Measurements from ENCODE around the gene L1CAM.

Gene L1CAM

GRCh38 chrX:153903238-153903980 lies 17.4 kb upstream of the L1CAM start:
- no peak for DNase-seq

DNA sequence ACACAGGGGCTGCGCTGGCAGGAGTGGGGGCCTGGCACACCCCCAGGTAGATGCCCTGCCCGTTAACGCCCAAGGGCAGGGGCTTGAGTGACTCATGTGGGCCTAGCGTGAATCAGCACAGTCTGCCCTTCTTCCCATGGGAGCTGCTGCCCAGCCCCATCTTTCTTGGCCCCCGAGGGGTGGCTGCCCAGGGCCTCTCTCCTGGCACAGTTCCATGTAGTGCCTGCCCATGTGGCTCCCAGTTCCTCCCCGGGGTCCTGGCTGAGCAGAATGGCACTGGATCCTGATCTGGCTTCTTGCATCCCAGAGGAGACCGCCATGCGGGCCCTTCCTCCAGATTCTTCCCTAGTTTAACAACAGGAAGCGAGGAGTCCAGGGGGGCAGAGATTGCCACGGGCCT lies 16.4 kb upstream of the L1CAM start:
- no peak for DNase-seq

DNA sequence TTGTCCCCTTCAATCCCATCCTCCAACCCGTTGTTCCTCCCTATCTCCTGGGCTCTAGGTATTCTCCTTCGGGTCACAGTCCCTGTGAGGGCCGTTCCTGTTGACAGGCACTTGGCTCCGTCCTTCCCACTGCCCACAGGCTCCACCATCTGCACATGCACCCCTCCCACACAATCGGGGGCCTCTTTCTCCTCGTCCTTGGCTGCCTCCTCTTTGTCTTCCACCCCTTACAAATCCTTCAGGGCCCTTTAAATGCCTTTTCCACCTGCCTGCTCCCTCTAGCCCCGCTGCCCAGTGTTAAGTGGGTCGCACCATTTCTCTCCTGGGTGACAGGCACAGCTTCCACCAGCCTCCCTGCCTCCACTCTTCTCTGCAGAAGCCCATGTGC lies 15.8 kb upstream of the L1CAM start:
- DNase-seq: no peak

GRCh38 chrX:153900831-153901752 lies 15.1 kb upstream of the L1CAM start:
- peak; percentile 35 for DNase-seq

DNA sequence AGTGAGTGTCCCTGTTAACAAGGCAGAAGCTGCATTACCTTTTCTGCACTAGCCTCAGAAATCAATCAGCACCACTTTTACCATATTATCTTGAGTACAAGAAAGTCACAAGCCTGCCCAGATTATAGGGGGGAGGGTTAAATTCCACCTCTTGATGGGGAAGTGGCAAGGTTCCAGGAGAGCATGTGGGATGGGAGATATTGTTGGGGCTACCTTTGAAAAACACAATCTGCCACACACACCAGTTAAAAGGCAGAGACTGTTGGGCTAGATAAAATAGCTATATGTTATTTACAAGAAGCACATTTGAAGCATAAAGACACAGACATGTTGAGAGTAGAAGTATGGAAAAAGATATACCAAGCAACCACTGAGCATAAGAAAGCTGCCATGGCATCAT lies 11.9 kb upstream of the L1CAM start:
- DNase-seq: no peak

DNA sequence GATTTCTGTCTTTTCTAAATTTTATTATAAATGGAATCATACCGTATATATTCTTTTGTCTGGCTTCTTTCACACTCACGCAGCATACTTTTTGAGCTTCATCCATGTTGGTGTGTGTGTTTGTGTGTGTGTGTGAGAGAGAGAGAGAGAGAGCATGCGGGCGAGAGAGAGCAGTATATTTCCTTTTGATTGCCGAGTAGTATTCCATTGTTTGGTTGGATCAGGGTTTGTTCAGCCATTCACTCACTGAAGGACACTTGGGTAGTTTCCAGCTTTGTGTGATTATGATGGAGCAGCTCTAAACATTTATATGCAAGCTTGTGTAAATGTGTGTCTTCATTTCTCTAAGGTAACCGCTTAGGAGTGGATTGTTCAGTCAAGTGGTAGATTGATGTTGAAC lies 3.1 kb upstream of the L1CAM start:
- DNase-seq: no peak

GRCh38 chrX:153888344-153888743 lies 2.4 kb upstream of the L1CAM start:
- DNase-seq: no peak

DNA sequence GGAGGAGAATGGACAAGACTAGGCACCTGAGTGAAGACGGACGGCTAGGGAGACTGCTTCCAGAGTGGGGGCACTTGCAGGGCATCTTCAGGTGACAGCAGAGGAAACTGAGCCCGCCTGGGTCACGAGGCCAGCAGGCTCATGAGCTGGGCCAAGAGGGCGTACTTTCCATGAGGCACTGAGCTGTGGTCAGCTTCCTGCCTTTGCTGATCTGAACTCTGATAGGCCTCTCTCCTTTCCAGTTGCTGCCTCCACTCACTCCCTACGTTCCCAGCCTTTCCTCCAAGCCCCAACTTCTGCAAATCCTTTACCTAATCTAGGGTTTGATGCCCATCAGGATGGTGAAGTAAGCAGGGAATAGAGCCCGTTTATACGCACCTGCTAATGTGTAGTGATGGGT lies 1.4 kb upstream of the L1CAM start:
- DNase-seq: no peak

GRCh38 chrX:153886915-153887314 lies 942 bp upstream of the L1CAM start:
- no peak for DNase-seq

DNA sequence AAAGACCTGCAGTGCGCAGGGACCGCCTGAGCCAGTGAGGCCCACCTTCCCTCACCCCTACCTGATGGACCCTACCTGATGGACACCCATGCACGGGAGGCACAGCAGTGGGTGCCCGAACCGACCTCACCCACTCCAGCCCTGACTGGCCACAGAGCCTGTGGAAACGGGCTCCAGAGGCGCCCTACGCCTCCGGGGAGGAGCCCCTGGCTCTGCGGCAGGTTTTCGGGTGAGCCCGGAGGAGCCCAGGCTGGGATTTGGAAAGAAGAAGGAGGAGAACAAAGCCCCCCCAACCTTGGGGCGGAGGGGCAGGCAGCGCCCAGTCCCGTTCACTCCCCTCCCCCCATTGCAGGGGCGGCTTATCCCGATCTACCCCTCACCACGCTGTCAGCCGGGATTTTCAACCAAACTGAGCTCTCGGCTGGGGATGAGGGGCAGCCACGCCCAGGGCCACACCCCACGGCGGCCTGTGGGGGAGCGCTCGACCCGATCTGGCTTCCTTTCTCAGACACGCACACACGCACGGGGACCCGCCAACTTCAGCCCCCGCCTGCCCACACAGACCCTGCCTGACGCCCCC lies 675 bp downstream of the L1CAM start:
- no peak for DNase-seq

- no peak for DNase-seq
Measured at GRCh38 chrX:153884590-153884989, 1.4 kb downstream of the L1CAM start.

DNA sequence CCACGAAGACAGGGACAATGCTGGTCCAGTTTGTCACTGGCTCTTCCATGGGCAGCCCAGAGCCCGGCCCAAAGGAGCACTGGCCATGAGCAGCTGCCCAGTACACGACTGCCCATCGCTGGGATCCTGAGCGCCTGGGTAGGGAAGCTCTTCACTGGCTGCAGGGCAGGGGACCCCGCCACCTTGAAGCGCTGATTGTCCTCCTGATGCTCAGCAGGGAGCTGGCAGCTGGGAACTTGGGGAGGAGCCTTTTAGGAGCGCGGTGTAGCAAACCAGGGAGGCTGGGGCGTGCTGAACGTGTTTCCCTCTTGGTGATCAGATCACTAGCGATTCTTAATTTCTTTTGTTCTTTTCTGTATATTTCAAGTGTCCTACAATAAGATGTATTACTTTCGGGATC lies 1.8 kb downstream of the L1CAM start:
- DNase-seq: no peak

DNA sequence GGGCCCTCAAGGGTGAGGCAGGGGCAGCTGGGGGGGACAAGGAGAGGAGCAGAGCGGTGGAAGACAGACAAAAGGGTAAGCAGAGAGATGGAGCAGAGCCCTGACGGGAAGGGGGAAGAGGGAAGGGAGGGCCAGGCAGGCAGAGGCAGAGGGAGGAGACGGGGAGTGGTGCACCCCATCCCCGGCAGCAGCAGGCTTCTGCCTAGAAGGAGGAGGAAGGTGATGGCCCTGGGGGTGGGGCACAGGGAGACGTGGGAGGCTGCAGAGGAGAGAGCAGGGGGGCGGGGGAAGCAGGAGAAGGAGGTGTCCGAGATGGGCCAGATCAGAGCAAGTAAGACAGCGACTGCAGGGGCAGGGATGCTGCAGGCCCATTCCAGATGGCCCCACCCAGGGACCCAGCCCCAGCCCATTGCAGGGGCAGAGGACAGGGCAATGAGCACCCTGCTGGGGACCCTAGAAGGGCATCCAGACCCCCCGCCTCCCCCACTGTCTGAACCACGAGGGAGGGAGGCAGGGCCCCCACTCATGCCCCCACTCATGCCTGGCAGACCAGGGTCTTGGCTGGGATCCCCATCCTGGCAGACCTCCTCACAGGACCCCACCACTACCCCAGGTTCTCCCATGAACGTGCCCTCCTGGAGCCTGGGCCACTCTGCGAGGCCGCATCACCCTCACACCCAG lies 2.7 kb downstream of the L1CAM start:
- no peak for DNase-seq

DNA sequence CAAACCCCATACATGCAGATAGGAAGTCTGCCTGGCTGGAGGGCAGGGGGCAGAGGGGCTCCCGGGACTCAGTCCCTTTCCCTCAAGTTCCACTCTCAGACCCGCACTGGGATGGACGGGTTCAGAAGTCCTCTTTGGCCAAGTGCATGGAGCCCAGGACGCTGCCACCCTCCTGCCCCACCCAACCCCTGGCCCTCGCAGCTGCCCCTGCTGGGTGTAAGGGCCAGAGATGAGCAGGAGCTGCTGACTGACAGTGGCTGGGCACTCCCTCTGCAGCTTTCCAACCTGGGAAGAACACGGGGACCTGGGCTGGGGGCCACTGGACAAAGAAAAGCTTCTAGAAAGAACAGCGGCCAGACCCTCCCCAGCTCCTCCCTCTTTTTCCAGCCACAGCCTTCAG lies 3.4 kb downstream of the L1CAM start:
- no peak for DNase-seq

GRCh38 chrX:153882086-153882498 lies 3.9 kb downstream of the L1CAM start:
- DNase-seq: no peak

DNA sequence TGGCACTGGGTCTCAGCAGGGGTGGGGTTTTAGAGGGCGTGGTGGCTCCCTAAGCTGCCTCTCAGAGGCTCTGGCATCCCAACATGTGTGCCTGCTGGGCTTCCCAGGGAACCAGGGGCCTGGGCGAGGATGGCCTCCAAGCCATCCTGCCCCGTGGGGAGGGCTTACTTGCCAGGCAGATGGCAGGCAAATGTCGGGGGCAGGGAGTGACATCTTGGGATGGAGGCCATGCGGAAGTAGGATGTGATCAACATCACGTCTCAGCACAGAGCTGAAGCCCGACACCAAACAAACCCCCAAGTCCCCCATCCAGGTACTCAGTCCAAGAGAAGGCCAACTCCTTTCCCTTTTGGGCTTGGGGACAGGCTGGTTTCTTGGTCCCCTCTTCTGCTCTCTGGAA lies 4.7 kb downstream of the L1CAM start:
- no peak for DNase-seq

DNA sequence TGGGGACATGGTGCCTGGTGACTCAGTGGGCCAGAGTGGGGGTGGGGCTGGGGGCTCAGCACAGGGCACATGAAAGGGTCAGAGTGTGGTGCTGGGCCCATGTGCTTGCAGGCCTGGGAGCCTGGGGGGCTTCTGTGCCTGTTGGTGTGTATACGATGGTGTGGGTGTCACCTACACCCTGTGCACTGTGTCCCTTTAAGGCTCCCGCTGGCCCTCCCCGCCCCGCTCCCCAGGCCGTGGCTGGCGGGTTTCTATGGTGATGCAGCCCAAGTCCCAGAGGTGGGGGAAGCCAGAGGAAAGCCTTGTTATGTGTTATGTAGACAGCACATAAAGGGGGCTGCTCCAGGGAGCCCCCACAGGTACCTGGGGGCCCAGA lies 5.5 kb downstream of the L1CAM start:
- DNase-seq: no peak

GRCh38 chrX:153879741-153880439 lies 6.1 kb downstream of the L1CAM start:
- DNase-seq: no peak

DNA sequence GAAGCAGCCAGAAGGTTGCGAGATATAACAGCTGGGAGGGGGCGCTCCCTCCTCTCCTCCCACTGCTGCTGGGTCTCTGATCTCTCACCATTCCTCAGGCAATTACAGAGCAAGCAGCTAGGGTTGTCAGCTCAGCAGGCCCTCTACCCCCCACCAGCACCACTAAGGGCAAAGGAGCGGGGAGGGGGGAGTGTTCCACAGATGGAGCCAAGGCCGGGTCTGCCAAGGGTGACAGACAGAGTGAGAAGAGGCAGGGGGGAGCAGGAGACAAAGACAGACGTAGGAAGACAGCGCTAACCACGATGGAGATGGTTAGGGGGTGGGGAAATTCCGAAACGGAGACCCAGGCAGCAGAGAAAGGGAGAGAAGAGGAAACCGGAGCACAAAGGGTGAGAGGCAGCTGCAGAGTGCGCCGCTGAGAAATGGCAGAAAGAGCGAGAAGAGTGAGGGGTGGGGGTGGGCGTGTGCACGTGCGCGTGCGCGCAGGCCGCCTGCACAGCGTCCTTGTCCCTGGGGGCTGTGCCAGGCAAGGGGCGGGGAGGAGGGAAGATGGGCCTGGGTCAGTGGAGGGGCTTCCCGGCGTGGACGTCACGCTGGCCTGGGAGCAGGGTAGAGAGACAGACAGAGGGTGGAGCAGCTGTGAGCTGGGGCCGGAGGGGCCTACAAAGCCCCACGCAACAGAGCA lies 6.9 kb downstream of the L1CAM start:
- no peak for DNase-seq

GRCh38 chrX:153878345-153878744 lies 7.6 kb downstream of the L1CAM start:
- DNase-seq: no peak

DNA sequence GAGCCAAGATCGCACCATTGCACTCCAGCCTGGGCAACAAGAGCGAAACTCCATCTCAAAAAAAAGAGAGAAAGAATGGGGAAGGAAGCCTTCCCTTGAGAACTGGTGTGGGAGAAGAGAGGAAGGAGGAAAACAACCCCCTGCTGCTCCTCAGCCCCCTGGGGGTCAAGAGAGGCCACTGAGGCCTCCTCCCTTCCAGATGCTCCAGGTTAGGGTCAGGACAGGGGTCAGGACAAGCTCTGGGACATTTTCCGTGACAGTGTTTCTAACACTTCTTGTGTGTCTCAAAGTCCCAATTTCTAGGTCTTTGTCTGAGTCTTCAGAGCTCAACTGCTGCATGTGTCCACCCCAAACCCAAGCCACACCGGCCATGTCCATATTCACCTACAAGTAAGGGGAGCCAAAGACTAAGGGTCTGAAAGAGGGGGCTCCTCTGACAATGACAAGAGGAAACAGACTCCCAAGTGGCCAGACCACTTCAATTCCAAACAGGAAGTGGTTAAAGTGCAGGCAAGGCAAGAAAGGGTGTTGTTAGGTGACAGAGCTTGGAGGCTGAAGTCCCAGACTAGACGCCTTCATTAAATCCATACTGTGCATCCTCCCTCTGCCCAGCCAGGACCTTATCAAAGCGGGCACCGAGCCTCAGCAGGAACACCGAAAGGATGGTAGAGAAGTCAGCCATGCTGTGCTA lies 8.3 kb downstream of the L1CAM start:
- DNase-seq: no peak

DNA sequence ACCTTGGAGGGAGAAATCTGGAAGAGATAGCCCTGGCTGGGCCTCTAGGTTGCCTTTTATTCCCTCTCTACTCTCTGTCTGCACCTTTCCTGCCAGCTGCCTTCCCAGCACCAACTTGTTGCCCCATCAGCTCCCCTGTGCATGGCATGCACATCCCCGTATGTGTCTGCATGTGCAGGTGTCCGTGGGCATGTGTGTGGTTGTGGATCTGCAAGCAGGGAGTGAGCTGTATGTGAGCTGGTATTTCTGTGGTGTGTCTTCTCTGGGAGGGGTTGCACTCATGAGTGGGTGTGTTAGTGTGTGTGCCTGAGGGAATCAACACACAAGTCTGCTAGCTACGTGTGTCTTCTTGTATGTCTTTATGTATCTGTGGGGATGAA lies 9.9 kb downstream of the L1CAM start:
- no peak for DNase-seq

All from amniotic stem cell (primary cell).